ENCODE results near the gene DNM1. TPM values are rescaled to one million over a fixed set of nuclear protein-coding genes. Genes with fewer than 3 reads are reported as not detected.
"Not testable (repeated sequence)": the region's sequence is repeated elsewhere in the genome, so short reads cannot be mapped to it uniquely, and the experiment has no call there.

Gene DNM1
- total RNA-seq, 2 experiments from 2014 or later: 0.37 to 0.58 TPM

DNA sequence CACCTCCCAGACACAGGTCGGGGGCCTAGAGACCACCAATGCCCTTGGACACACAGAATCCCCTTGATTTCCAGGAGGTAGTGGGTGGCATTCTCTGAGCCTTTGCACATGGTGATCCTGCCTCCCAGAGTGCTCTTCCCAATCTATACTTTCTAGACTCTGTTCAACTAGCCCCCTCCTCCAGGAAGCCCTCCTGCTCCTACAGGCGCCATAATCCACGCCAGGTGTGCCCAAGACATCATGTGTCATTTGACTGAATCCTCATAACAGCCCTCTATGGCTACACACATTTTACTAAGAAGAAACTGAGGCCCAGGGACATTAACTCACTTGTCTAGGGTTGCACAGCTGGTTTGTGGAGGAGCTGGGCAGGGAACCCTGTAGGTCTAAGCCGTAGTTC, 36.0 kb upstream of the DNM1 start:
- H3K27ac Mint-ChIP-seq: no peak overlapping the region

DNA sequence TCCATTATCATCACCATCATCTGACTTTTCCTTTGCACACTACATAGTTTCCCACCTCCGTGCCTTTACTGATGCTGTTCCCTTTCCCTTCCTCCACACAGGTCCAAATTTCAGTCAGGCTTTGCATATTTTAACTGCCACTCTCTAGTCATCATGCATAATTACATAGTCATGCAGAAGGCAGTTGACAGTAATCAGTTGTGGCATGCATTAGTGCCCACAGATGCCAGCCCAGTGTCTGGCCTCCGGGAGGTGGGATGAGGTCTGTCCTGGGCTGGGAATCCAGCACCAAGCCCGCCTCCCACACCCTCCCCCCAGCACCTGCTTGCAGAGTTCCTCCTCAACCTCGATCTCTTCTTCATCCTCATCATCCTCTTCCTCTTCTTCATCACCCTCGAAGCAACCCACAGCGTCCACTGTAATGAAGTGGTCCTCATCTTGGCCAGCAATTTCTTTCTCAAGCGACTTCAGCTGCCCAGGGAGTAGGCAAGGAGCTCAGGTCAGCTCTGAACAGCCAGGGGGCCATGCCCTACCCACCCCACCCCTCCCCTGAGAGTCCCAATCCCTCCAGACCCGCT, 34.4 kb upstream of the DNM1 start:
- H3K36me3 Mint-ChIP-seq: peaks cover 15% of the 10 kb centered on the region
- no peak for DNase-seq
- peaks cover 2% of the 10 kb centered on the region for H3K4me1 Mint-ChIP-seq
- H3K27ac Mint-ChIP-seq: no peak overlapping the region
- no peaks in the 10 kb centered on the region for H3K9me3 Mint-ChIP-seq
- no peak overlapping the region for H3K4me3 Mint-ChIP-seq
- no peaks in the 10 kb centered on the region for H3K27me3 Mint-ChIP-seq

More for the DNA sequence above, 36.0 kb upstream of the DNM1 start:
- Mint-ChIP-seq H3K27me3 (no peaks in the 10 kb centered on the region), H3K36me3 (peaks cover 21% of the 10 kb centered on the region), H3K4me3 (no peak overlapping the region), H3K4me1 (peaks cover 4% of the 10 kb centered on the region), H3K9me3 (no peaks in the 10 kb centered on the region)
- no peak for DNase-seq

DNA sequence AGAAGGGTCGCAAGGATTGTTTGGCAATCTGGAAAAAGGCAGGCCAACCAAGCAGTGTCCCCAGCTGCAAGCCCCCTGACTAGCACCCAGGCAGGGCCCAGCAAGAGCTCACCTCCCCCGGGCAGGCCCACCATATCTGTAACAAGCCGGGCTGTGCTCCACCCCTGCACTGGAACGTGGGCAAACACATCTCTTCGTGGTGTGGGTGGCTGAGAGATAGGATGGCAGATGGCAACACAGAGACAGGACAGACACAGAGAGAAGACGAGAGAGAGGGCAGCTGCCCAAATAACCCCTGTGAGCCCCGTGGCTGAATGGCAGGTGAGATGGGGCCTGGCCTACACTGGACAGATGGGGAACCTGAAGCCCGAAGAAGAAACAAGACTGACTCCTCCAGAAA, 33.7 kb upstream of the DNM1 start:
- no peak overlapping the region for H3K27ac Mint-ChIP-seq
- DNase-seq: no peak
- peaks cover 11% of the 10 kb centered on the region for H3K36me3 Mint-ChIP-seq
- peaks cover 2% of the 10 kb centered on the region for H3K4me1 Mint-ChIP-seq
- no peaks in the 10 kb centered on the region for H3K27me3 Mint-ChIP-seq
- no peak overlapping the region for H3K4me3 Mint-ChIP-seq
- H3K9me3 Mint-ChIP-seq: no peaks in the 10 kb centered on the region

DNA sequence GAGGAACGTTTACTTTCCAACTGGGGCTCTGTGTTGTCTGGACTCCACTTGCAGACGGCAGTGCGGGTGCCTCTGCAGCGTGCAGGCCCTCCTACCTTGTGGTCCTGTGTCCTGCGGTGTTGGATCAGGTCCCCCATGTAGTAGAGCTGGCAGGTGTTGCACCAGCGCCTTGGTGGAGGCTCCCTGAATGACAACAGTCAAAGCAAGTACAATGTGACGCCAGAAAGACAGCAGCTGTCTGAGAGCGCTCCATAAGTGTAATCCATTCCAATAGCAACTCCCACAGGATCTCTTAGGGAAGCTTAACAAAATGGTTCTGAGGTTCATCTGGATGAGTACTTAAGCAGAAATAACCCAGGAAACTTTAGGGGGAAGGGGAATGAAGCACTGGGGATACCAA, 33.3 kb upstream of the DNM1 start:
- Mint-ChIP-seq H3K27me3 (no peaks in the 10 kb centered on the region), H3K4me3 (no peak overlapping the region), H3K4me1 (peaks cover 2% of the 10 kb centered on the region), H3K9me3 (no peaks in the 10 kb centered on the region), H3K36me3 (peaks cover 9% of the 10 kb centered on the region), H3K27ac (no peak overlapping the region)
- no peak for DNase-seq

DNA sequence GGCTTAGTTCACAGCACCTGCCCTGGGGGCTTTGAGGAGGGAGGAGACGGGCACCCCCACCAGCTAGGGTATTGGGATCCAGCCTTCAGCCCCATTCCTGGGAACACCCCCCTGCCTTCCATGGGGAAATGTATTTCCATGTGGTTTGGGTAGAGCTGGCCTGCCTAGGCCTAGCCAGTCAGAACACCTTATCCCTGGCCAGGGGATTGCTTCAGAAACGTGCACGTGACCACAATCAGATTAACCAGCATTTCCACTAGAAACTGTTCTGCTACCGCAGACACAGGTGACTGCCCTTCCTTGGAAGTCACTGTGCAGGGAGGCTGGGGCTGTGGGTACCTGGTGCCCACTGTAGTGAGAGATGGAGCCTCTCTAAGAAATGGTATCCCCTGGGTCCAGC, 29.1 kb upstream of the DNM1 start:
- no peak for DNase-seq
- Mint-ChIP-seq H3K27me3 (no peaks in the 10 kb centered on the region), H3K9me3 (no peaks in the 10 kb centered on the region), H3K27ac (no peak overlapping the region), H3K36me3 (peaks cover 8% of the 10 kb centered on the region), H3K4me3 (no peak overlapping the region), H3K4me1 (no peaks in the 10 kb centered on the region)

DNA sequence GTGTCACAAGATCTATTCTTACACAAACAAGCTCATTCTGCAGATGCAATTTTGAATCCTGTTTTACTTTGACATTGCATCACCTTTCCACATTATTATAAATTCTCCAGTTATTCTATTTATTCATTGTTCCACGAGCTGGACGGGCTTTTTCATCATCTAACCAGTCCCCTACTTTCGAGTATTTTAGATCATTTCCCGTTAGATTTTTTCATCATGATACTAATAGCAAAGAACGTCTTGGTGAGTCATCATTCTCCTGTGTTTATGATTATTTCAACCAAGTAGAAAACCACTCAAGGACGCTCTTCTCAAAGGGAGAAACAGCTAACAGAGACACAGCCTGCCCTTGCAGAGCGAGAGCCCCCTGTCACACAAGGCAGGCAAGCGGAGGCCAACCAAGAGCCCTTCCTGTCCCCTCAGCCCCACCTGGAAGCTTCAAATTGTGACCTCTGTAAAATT, 28.0 kb upstream of the DNM1 start:
- no peak overlapping the region for H3K27ac Mint-ChIP-seq
- no peaks in the 10 kb centered on the region for H3K4me1 Mint-ChIP-seq
- no peak overlapping the region for H3K4me3 Mint-ChIP-seq
- no peaks in the 10 kb centered on the region for H3K9me3 Mint-ChIP-seq
- H3K27me3 Mint-ChIP-seq: no peaks in the 10 kb centered on the region
- DNase-seq: no peak
- H3K36me3 Mint-ChIP-seq: peaks cover 15% of the 10 kb centered on the region

DNA sequence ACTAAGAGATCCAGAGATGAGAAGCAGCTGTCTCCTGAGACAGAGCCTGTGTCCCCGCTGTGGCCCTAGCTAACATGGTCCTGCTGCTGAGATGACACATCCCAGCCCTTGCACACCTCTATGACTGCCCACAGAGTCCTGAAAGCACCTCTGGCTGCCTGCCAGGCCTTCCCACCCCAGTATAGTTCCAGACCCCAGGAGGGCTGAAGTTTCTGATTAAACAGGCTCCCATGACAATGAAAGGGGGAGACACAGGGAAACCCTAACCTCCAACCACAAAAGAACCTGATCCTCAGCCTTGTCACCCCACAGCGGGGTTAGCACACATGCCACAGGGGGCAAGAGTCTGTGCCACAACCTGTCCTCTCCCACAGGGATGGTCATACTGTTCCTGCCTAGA, 27.5 kb upstream of the DNM1 start:
- no peak for DNase-seq
- no peak overlapping the region for H3K27ac Mint-ChIP-seq
- no peaks in the 10 kb centered on the region for H3K9me3 Mint-ChIP-seq
- H3K27me3 Mint-ChIP-seq: no peaks in the 10 kb centered on the region
- H3K4me3 Mint-ChIP-seq: no peak overlapping the region
- peaks cover 18% of the 10 kb centered on the region for H3K36me3 Mint-ChIP-seq
- H3K4me1 Mint-ChIP-seq: no peaks in the 10 kb centered on the region

DNA sequence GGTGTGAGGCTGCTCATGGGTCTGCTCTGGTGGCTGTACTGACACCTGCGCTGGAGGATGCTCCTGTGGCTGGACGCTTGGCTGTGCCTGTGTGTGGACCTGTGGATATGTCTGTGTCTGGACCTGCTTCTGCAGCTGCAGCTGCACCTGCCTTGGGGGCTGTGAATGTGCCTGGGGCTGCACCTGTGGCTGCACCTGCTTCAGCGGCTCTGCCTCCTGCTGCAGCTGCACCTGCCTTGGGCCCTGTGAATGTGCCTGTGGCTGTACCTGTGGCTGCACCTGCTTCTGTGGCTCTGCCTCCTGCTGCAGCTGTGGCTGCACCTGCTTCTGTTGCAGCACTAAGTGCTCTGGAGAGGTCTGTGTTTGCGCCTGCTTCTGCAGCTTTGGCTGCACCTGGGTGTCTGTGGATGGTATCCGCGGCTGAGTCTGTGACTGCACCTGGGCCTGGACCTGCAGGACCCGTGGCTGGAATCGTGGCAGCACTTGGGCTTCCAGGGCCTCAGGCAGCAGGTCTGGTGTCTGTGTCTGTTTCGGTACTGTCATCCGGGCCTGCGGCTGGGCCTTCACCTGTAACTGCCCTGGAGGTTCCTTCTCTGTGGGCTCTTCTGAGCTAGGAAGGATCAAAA, 24.3 kb upstream of the DNM1 start:
- Mint-ChIP-seq H3K36me3 (peaks cover 24% of the 10 kb centered on the region), H3K27me3 (no peaks in the 10 kb centered on the region), H3K27ac (no peak overlapping the region), H3K4me1 (peaks cover 3% of the 10 kb centered on the region), H3K9me3 (no peaks in the 10 kb centered on the region), H3K4me3 (no peak overlapping the region)
- DNase-seq: no peak

DNA sequence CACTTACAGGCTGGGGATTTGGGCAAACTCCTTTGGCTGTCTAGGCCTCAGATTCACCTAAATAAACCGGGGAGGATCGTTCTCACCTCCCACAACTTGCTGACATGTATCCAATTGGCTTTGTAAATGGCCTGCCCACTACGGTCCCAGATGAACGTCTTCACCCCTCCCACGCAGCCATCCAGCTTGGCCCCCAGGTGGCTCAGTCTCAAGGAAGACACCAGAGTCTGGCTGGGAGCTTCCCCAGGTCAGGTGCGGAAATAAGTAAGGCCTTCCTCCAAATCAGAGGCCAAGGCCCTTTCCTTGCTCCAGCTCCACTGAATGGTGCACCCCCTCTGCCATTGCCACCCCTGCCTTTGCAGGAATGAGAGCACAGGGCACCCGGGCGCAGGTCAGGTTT, 23.2 kb upstream of the DNM1 start:
- Mint-ChIP-seq H3K9me3 (no peaks in the 10 kb centered on the region), H3K4me3 (no peak overlapping the region), H3K4me1 (peaks cover 5% of the 10 kb centered on the region), H3K36me3 (peaks cover 24% of the 10 kb centered on the region), H3K27me3 (no peaks in the 10 kb centered on the region), H3K27ac (no peak overlapping the region)
- DNase-seq: no peak

DNA sequence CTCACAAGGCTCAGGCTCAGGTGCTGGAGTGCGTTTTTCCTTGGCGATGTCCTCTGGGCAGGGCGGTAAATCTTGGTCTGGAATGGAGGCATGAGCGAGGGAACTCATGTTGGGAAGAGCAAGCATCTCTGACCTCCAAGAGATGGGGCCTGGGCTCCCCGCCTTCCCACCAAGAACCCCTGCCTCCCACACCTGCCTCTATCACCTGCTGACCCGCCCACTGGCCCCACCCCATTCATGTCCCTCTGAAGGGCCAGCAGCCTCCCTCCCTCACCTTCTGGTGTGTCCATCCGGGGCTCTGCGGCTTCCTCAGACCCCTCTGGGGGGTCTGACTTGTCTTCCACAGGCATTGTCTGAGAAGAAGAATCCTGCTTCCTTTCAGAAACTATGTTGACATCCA, 22.7 kb upstream of the DNM1 start:
- no peak for DNase-seq
- Mint-ChIP-seq H3K9me3 (no peaks in the 10 kb centered on the region), H3K4me3 (no peak overlapping the region), H3K27ac (no peak overlapping the region), H3K36me3 (peaks cover 25% of the 10 kb centered on the region), H3K27me3 (no peaks in the 10 kb centered on the region), H3K4me1 (peaks cover 5% of the 10 kb centered on the region)

DNA sequence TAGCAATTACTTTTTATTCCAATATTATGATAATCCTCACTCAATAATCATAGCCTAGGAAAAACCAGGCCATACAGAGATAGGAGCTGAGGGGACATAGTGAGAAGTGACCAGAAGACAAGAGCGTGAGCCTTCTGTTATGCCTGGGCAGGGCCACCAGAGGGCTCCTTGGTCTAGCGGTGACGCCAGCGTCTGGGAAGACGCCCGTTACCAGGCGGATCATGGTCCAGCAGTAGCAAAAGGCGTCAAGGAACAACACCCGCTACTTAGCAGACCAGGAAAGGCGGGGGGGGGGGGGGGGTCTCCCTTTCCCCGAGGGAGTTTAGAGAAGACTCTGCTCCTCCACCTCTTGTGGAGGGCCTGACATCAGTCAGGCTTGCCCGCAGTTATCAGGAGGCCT, 21.7 kb upstream of the DNM1 start:
- H3K27me3 Mint-ChIP-seq, H3K4me1 Mint-ChIP-seq, H3K27ac Mint-ChIP-seq, DNase-seq, H3K9me3 Mint-ChIP-seq, H3K4me3 Mint-ChIP-seq: not testable (repeated sequence)
- H3K36me3 Mint-ChIP-seq: peaks cover 30% of the 10 kb centered on the region

DNA sequence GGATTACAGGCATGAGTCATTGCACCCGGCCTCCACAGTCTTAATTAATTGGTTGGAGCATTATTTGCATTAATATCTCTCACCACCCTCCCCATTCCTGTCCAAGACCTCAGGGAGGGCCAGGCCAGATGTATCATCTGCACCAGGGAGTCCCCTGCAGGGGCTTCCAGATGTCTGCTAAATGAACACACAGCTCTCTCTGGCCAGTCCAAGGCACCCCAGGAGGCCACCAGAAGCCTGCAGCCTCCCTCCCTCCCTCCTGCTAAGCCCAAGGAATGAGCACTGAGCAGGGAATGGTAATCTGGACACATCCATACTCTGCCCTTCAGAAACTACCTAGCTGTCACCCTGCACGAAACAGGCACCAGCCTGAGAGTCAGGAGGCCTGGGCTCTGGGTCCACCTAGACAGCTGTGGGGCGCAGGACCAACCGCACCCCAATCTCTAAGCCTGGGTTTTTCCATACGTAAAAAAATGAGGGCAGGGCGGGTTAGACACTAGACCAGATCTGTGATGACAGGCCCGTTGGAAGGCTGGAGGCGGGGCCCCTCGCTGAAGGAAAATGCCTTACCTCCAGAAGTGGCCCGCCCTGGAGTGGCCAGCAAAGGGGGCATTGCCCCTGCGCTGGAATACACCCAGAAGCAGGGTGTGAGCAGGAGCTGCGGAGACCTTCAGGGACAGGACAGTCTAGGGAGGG, 20.1 kb upstream of the DNM1 start:
- DNase-seq: no peak
- H3K4me3 Mint-ChIP-seq: no peak overlapping the region
- H3K27ac Mint-ChIP-seq: no peak overlapping the region
- H3K9me3 Mint-ChIP-seq: no peaks in the 10 kb centered on the region
- peaks cover 32% of the 10 kb centered on the region for H3K36me3 Mint-ChIP-seq
- peaks cover 8% of the 10 kb centered on the region for H3K4me1 Mint-ChIP-seq
- H3K27me3 Mint-ChIP-seq: no peaks in the 10 kb centered on the region

DNA sequence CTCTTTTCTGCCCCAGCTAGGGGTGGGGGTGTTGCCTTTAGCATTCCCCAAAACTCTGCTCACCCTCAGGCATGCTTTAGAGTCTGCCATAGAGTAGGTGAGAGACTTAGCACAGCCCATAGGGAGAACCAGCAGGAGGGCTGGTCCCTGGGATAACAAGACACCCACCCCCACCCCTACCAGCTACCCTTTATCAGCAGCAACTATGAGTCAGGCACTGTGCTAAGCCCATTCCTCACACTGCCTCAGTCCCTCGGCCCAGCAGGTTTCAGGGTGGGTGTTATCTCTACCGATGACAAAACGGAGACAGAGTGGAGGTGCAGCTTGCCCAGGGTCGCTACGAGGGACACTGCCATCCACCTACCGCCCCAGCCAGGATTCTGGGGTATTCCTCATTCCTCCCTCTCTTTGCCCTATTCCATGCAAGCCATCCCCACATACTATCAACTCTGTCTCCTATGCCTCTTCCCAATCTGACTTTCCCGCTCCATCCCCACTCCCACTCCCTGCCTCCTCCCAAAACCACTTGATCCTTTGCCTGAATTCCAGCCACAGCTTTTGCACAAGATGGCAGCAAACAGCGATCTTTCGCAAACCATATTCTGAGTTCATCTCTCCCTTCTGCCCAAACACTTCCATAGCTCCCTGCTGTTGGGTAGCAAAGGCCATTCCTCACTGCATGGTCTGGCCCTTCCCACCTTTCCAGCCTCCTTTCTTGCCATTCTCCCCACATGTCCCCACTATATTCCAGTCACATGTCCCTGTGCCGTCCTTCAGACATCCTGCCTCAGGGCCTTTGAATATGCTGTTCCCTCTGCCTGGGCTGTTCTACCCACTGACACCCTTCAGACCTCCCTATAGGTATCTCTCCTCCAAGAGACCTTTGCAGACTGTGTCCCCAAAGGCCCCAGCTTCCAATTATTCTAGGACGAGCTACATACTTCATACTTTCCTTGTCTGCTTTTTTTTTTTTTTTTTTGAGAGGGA, 16.9 kb upstream of the DNM1 start:
- H3K4me3 Mint-ChIP-seq: no peak overlapping the region
- no peak for DNase-seq
- H3K27me3 Mint-ChIP-seq: no peaks in the 10 kb centered on the region
- H3K9me3 Mint-ChIP-seq: no peaks in the 10 kb centered on the region
- H3K27ac Mint-ChIP-seq: no peak overlapping the region
- H3K36me3 Mint-ChIP-seq: peaks cover 30% of the 10 kb centered on the region
- peaks cover 23% of the 10 kb centered on the region for H3K4me1 Mint-ChIP-seq

DNA sequence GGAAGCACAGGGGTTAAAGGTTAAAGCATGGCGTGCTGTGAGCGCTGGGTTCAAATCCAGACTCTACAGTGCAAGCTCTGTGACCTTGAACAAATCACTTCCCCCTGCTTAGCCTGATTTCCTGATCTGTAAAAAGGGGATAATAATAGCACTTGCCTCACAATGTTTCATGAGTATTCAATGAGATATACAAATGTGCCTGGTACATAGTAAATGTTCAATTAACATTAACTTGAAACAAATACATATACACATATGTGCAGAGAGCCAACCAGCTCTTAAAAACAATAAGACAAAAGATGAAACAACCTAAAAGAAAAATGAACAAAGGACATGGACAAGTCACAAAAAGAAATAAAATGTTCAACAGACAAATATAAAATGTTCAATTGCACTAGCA, 15.8 kb upstream of the DNM1 start:
- Mint-ChIP-seq H3K9me3 (no peaks in the 10 kb centered on the region), H3K36me3 (peaks cover 27% of the 10 kb centered on the region), H3K4me3 (no peak overlapping the region), H3K4me1 (peaks cover 27% of the 10 kb centered on the region), H3K27me3 (no peaks in the 10 kb centered on the region), H3K27ac (no peak overlapping the region)
- no peak for DNase-seq

DNA sequence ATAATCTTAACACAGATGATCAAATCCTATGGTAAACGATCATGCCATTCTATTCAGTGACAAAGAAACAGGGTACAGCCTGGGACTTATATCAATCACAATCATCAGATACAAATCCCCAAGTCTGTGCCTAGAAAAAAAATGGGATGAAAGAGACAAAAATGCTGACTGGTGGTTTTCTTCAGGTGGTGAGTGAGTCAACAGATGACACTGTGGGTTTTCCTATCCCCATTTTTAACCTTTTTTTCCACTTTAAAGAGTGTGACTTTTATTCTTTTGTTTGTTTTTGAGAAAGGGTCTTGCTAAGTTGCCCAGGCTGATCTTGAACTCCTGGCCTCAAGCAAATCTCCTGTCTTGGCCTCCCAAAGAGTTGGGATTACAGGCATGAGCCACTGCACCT, 15.0 kb upstream of the DNM1 start:
- Mint-ChIP-seq H3K4me1 (peaks cover 27% of the 10 kb centered on the region), H3K27ac (peak overlapping the region; percentile 29), H3K36me3 (peaks cover 24% of the 10 kb centered on the region), H3K27me3 (no peaks in the 10 kb centered on the region), H3K9me3 (no peaks in the 10 kb centered on the region), H3K4me3 (no peak overlapping the region)
- DNase-seq: no peak
